22Rv1 (cell line): ENCODE data around the gene THY1.

Experiments used
- CTCF ChIP-seq: fragments of 450-650 bp; IDR thresholded peaks from 2 replicates; pipeline ENCODE4 v1.5.1; 2017; ENCODE audit warnings: mild to moderate bottlenecking
- ZFX ChIP-seq: fragments of 450-650 bp; IDR thresholded peaks from 2 replicates; pipeline ENCODE4 v1.6.1; 2017; ENCODE audit warnings: antibody characterized with exemption, borderline replicate concordance

- TF ChIP-seq CTCF = no peak
- TF ChIP-seq ZFX = no peak
These were observed 50.5 kb downstream of the THY1 start for GRCh38 chr11:119372260-119373058.
